Loucy (cell line): ENCODE results near the gene IFTAP.

Experiments used
- H2AFZ ChIP-seq: fragments of 200-600 bp; sonication (generic); 2 replicates; pipeline ENCODE4 v1.6.0; 2016; ENCODE audit warnings: antibody characterized with exemption, mild to moderate bottlenecking, low read length, moderate library complexity
- H3F3A ChIP-seq: fragments of 200-600 bp; 2 replicates; pipeline ENCODE4 v1.6.0; 2016; ENCODE audit warnings: antibody characterized with exemption, low read depth, mild to moderate bottlenecking
- H3K27me3 ChIP-seq: fragments of 200-600 bp; sonication (generic); 2 replicates; pipeline ENCODE4 v1.6.1; 2014; ENCODE audit warnings: low read length, mild to moderate bottlenecking; ENCODE audit not compliant: insufficient read depth, poor library complexity, severe bottlenecking
- H3K36me3 ChIP-seq: fragments of 200-600 bp; sonication (generic); 2 replicates; pipeline ENCODE4 v1.6.1; 2016; ENCODE audit warnings: low read length; ENCODE audit not compliant: insufficient read depth
- H3K4me1 ChIP-seq: fragments of 200-600 bp; sonication (generic); 2 replicates; pipeline ENCODE4 v1.5.1; 2014; ENCODE audit warnings: low read length, mild to moderate bottlenecking; ENCODE audit not compliant: insufficient read depth, poor library complexity, severe bottlenecking
- H3K4me2 ChIP-seq: fragments of 200-600 bp; sonication (generic); 2 replicates; pipeline ENCODE4 v1.6.0; 2014; ENCODE audit warnings: antibody characterized with exemption, low read length, low read depth, mild to moderate bottlenecking; ENCODE audit not compliant: poor library complexity, severe bottlenecking
- H3K4me3 ChIP-seq: fragments of 200-600 bp; sonication (generic); 2 replicates; pipeline ENCODE4 v1.5.1; 2014; ENCODE audit warnings: low read length, mild to moderate bottlenecking, mixed read lengths; ENCODE audit not compliant: poor library complexity, severe bottlenecking
- H3K79me2 ChIP-seq: fragments of 200-600 bp; sonication (generic); 2 replicates; pipeline ENCODE4 v1.6.1; 2014; ENCODE audit warnings: low read length; ENCODE audit not compliant: insufficient read depth
- H3K9ac ChIP-seq: fragments of 200-600 bp; sonication (generic); 2 replicates; pipeline ENCODE4 v1.6.0; 2014; ENCODE audit warnings: mild to moderate bottlenecking, low read depth, low read length, moderate library complexity; ENCODE audit not compliant: poor library complexity, severe bottlenecking
- H3K9me2 ChIP-seq: fragments of 200-600 bp; sonication (generic); replicated peaks from 2 replicates; pipeline ENCODE4 v1.6.1; 2016; ENCODE audit warnings: low read depth, low read length, mixed read lengths
- H3K9me3 ChIP-seq: fragments of 200-600 bp; sonication (generic); 2 replicates; pipeline ENCODE4 v1.6.1; 2014; ENCODE audit warnings: mild to moderate bottlenecking, antibody characterized with exemption, low read length, low read depth; ENCODE audit not compliant: insufficient read depth
- H4K20me1 ChIP-seq: fragments of 200-600 bp; sonication (generic); 2 replicates; pipeline ENCODE4 v1.6.0; 2014; ENCODE audit warnings: antibody characterized with exemption, low read length, mild to moderate bottlenecking; ENCODE audit not compliant: insufficient read depth, poor library complexity, severe bottlenecking
- CTCF ChIP-seq: fragments of 200-600 bp; sonication (generic); conservative IDR thresholded peaks from 2 replicates; pipeline ENCODE4 v1.5.1; 2014; ENCODE audit warnings: mild to moderate bottlenecking, antibody characterized with exemption, low read length
- EZH2phosphoT487 ChIP-seq: fragments of 200-600 bp; IDR thresholded peaks from 2 replicates; pipeline ENCODE4 v1.6.1; 2018; ENCODE audit warnings: antibody characterized with exemption, mild to moderate bottlenecking, moderate library complexity, borderline replicate concordance

The IFTAP gene

GRCh38 chr11:36583667-36584066 lies 10.6 kb upstream of the IFTAP start:
- no peaks in the 10 kb centered on the region for H3K27me3 ChIP-seq
- no peaks in the 10 kb centered on the region for H3F3A ChIP-seq
- no peak overlapping the region for H3K9ac ChIP-seq
- H3K4me1 ChIP-seq: no peaks in the 10 kb centered on the region
- no peaks in the 10 kb centered on the region for H4K20me1 ChIP-seq
- H3K4me2 ChIP-seq: no peak overlapping the region
- no peak overlapping the region for H2AFZ ChIP-seq
- H3K4me3 ChIP-seq: no peak overlapping the region
- no peak for TF ChIP-seq EZH2phosphoT487
- peak; percentile 32; the same call in 1 of the 2 replicates for TF ChIP-seq CTCF
- H3K9me3 ChIP-seq: peaks cover 11% of the 10 kb centered on the region; the same call in 1 of the 2 replicates
- no peaks in the 10 kb centered on the region for H3K36me3 ChIP-seq
- no peaks in the 10 kb centered on the region for H3K79me2 ChIP-seq
- H3K9me2 ChIP-seq: no peaks in the 10 kb centered on the region

GRCh38 chr11:36586543-36586942 lies 7.8 kb upstream of the IFTAP start:
- H3F3A ChIP-seq: no peaks in the 10 kb centered on the region
- H2AFZ ChIP-seq: no peak overlapping the region
- TF ChIP-seq EZH2phosphoT487 (no peak), CTCF (no peak)
- peaks cover 6% of the 10 kb centered on the region; the same call in 1 of the 2 replicates for H3K9me3 ChIP-seq
- H3K9ac ChIP-seq: no peak overlapping the region
- H3K4me3 ChIP-seq: no peak overlapping the region
- no peaks in the 10 kb centered on the region for H3K27me3 ChIP-seq
- H3K36me3 ChIP-seq: no peaks in the 10 kb centered on the region
- no peaks in the 10 kb centered on the region for H4K20me1 ChIP-seq
- H3K4me1 ChIP-seq: no peaks in the 10 kb centered on the region
- no peak overlapping the region for H3K4me2 ChIP-seq
- H3K9me2 ChIP-seq: no peaks in the 10 kb centered on the region
- no peaks in the 10 kb centered on the region for H3K79me2 ChIP-seq

GRCh38 chr11:36588099-36588498 lies 6.2 kb upstream of the IFTAP start:
- Histone ChIP-seq H3K4me1 (no peaks in the 10 kb centered on the region), H3K9me2 (no peaks in the 10 kb centered on the region), H3K27me3 (no peaks in the 10 kb centered on the region), H3K9ac (no peak overlapping the region), H3K9me3 (no peaks in the 10 kb centered on the region), H3K4me3 (no peak overlapping the region), H3K36me3 (no peaks in the 10 kb centered on the region), H3F3A (no peaks in the 10 kb centered on the region; the same call in 1 of the 2 replicates), H4K20me1 (no peaks in the 10 kb centered on the region), H3K79me2 (no peaks in the 10 kb centered on the region), H2AFZ (no peak overlapping the region), H3K4me2 (no peak overlapping the region)
- TF ChIP-seq EZH2phosphoT487 (no peak), CTCF (no peak)
